ENCODE results near the gene ERBB2. TPM values are rescaled to one million over a fixed set of nuclear protein-coding genes. Genes with fewer than 3 reads are reported as not detected.

The ERBB2 gene
- total and polyA plus RNA-seq, 9 of the 15 experiments (the other 6 are each of a cell fraction or from before 2014, with no cell fraction given) = 0.74 to 5.6 (median 3.3) TPM

DNA sequence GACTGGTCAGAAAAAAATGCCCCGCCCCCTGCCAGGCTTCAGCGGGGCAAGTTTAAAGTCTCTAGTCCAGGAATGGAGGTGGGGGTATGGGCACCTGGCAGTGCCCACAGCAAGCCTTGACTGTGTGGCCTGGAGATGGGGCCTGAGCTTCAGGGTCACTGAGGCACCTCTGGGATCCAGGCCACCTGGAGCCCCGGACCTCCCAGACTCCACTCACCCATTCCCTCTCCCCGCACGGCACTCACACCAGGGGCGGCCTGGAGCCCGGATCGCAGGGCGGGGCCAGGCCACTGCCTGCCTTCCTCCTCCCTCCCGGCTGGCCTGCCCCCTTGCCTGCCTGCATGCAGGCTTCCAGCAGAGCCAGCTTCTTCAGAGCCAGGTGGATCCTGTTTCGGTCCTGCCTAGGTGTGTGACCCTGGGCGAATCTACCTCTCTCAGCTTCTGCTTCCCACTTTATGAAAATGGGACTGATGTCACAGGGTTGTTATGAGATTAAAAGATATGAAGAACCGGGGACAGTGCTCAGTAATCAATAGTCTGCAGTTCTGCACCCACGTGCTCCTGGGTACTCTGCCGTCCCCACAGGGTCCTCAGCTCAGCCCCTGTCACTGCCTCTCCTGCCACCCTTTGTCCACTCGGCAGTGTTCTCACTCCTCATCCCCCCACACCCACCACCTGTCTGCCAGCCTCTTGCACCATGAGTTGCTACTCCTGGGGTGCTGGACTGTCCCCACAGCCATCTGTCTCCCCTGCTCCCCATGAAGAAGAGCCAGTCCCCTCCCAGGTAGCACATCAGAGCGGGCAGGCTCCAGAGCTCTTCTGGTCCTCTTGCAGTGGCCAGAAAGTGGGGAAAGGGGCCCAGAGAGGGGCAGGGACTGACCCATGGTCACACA lies 35.9 kb upstream of the ERBB2 start:
- FAIRE-seq = peak; percentile 77
- BruUV-seq (replicated peaks) = no TSS peak
- peaks cover 41% of the 10 kb centered on the region; the same call in 1 of the 3 replicates for H3K36me3 ChIP-seq (ENCODE audit: control insufficient read depth, insufficient read depth, low read length)
- in situ Hi-C loops (cut with MboI) (no loop called here), intact Hi-C loops (cut with micrococcal nuclease) (no loop called here)
- no peaks in the 10 kb centered on the region for H4K20me1 ChIP-seq (replicated peaks; ENCODE audit: control insufficient read depth, insufficient read depth, low read length)
- peak overlapping the region; percentile 11 for H3K27ac ChIP-seq (ENCODE audit: extremely low read depth, low read depth, low read length)
- no peaks in the 10 kb centered on the region for H3K27me3 ChIP-seq (ENCODE audit: control insufficient read depth in 2 of 2, insufficient read depth in 2 of 2, low read length in 2 of 2)
- no peaks in the 10 kb centered on the region for H3K9me1 ChIP-seq (ENCODE audit: control insufficient read depth, insufficient read depth, low read length)
- H2AFZ ChIP-seq (ENCODE audit: low read depth, low read length) = peak overlapping the region; percentile 51; the same call in 1 of the 2 replicates
- no peak overlapping the region for H3K4me3 ChIP-seq
- peak overlapping the region; percentile 27; the same call in 1 of the 2 replicates for H3K4me2 ChIP-seq (ENCODE audit: insufficient read depth, low read length)
- ChIA-PET CTCF (ENCODE audit: low intra/inter-chr PET ratio) (interaction anchor here (0.6 to 0.7 kb wide), 2 partner anchors 10 to 19 kb away, joined by 3 read pairs; no protein-coding TSS in a partner anchor), POLR2A (interaction anchor here (0.7 to 1.0 kb wide), 3 partner anchors 11 to 26 kb away, joined by 3 to 4 read pairs (median 4); partner anchors contain the start of gene PGAP3)
- H3K9ac ChIP-seq (ENCODE audit: insufficient read depth in 1 of 2, low read depth in 2 of 2, low read length in 2 of 2) = peak overlapping the region in 1 of 2 experiments; percentile 82; a peak in 2 of 4 replicates
- peak; percentile 77 for ATAC-seq
- peak; percentile 73 to 80 (median 76) for DNase-seq (ENCODE audit: extremely low read depth in 1 of 4, low spot score in 3 of 4)
- H3K4me1 ChIP-seq (replicated peaks in 1 of 2; ENCODE audit: control insufficient read depth in 2 of 2, insufficient read depth in 2 of 2, low read length in 2 of 2) = peaks cover 29 to 84% of the 10 kb centered on the region in 2 experiments
- WGBS (ENCODE audit: insufficient coverage, low coverage, missing lambda C conversion rate) = 6% methylated on average over 15 of the region's 17 CpGs
- H3K9me3 ChIP-seq (replicated peaks; ENCODE audit: control insufficient read depth, insufficient read depth, low read depth, low read length) = no peaks in the 10 kb centered on the region
- H3K79me2 ChIP-seq (ENCODE audit: control insufficient read depth, insufficient read depth, low read length) = peaks cover 7% of the 10 kb centered on the region; the same call in 2 of the 3 replicates
- TF ChIP-seq MTA3 (IDR thresholded peaks at IDR 0.05; ENCODE audit: borderline replicate concordance) = 0 out of 2 replicates have a peak, but pooled peaks have one; percentile 39
- no peak for TF ChIP-seq FOXA3 (CRISPR knock-in tag; conservative IDR thresholded peaks at IDR 0.05 in 1 of 2, IDR thresholded peaks at IDR 0.05 in 1 of 2)
- TF ChIP-seq BCOR (IDR thresholded peaks at IDR 0.05) = peak; percentile 65
- TF ChIP-seq ELF2 (CRISPR knock-in tag; IDR thresholded peaks at IDR 0.05) = no peak
- TF ChIP-seq SUPT5H (IDR thresholded peaks at IDR 0.05) = 0 out of 2 replicates have a peak, but pooled peaks have one; percentile 53
- TF ChIP-seq JUNB (CRISPR knock-in tag; conservative IDR thresholded peaks at IDR 0.05) = no peak
- TF ChIP-seq NRF1 (conservative IDR thresholded peaks at IDR 0.05 in 1 of 2, IDR thresholded peaks at IDR 0.05 in 1 of 2) = 0 out of 4 replicates have a peak, but pooled peaks of 1 of the 2 experiments have one; percentile 23
- no peak for TF ChIP-seq CBFA2T2 (conservative IDR thresholded peaks at IDR 0.05)
- peak; percentile 10; the same call in 1 of the 2 replicates for TF ChIP-seq MAX (CRISPR knock-in tag; IDR thresholded peaks at IDR 0.05)
- TF ChIP-seq CTBP1 (IDR thresholded peaks at IDR 0.05; ENCODE audit: borderline replicate concordance) = peak; percentile 49; the same call in 1 of the 2 replicates
- TF ChIP-seq, protein P1, sequence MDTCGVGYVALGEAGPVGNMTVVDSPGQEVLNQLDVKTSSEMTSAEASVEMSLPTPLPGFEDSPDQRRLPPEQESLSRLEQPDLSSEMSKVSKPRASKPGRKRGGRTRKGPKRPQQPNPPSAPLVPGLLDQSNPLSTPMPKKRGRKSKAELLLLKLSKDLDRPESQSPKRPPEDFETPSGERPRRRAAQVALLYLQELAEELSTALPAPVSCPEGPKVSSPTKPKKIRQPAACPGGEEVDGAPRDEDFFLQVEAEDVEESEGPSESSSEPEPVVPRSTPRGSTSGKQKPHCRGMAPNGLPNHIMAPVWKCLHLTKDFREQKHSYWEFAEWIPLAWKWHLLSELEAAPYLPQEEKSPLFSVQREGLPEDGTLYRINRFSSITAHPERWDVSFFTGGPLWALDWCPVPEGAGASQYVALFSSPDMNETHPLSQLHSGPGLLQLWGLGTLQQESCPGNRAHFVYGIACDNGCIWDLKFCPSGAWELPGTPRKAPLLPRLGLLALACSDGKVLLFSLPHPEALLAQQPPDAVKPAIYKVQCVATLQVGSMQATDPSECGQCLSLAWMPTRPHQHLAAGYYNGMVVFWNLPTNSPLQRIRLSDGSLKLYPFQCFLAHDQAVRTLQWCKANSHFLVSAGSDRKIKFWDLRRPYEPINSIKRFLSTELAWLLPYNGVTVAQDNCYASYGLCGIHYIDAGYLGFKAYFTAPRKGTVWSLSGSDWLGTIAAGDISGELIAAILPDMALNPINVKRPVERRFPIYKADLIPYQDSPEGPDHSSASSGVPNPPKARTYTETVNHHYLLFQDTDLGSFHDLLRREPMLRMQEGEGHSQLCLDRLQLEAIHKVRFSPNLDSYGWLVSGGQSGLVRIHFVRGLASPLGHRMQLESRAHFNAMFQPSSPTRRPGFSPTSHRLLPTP (IDR thresholded peaks at IDR 0.05; ENCODE audit: borderline replicate concordance, extremely low read depth, insufficient read length) = no peak
- peak in 1 of 2 experiments; percentile 26; a peak in 1 of 4 replicates for TF ChIP-seq SRF (CRISPR knock-in tag; IDR thresholded peaks at IDR 0.05)
- TF ChIP-seq RBM25 (IDR thresholded peaks at IDR 0.05; ENCODE audit: low read depth, low read length, severe bottlenecking) = peak; percentile 82
